Activated CD8-positive, alpha-beta memory T cell treated with anti-CD3 and anti-CD28 coated beads, Interleukin-2, amount 10 ng/mL, durations not matched to agents 7 days and 5 days (primary cell): ENCODE measurements around the gene DDAH1. TPM values are rescaled to one million over a fixed set of nuclear protein-coding genes. Genes with fewer than 3 reads are reported as not detected.

ENCODE experiments used
- ATAC-seq: fragments of 150-1000 bp; cut with Tn5 transposase; one replicate; pipeline ENCODE4 v1.10.0; 2021; ENCODE audit warnings: moderate library complexity
- CTCF ChIA-PET: fragments of 350-600 bp; sonication (Branson Sonifier 250); formaldehyde crosslinking; loops from one replicate; lab custom pipeline; 2021; ENCODE audit warnings: antibody characterized with exemption; lab: Charles Lee
- DNase-seq: peaks from one replicate; pipeline ENCODE4 v3.0.0-alpha.2; 2020
- H3K27ac Mint-ChIP-seq: one replicate; pipeline ENCODE4 v1.8.0; 2021; ENCODE audit warnings: mild to moderate bottlenecking, mixed read lengths
- H3K27me3 Mint-ChIP-seq: one replicate; pipeline ENCODE4 v1.8.0; 2021; ENCODE audit warnings: mixed read lengths
- H3K36me3 Mint-ChIP-seq: one replicate; pipeline ENCODE4 v1.8.0; 2021; ENCODE audit warnings: mild to moderate bottlenecking, mixed read lengths
- H3K4me1 Mint-ChIP-seq: one replicate; pipeline ENCODE4 v1.8.0; 2021; ENCODE audit warnings: mixed read lengths
- H3K4me3 Mint-ChIP-seq: one replicate; pipeline ENCODE4 v1.8.0; 2021; ENCODE audit warnings: mild to moderate bottlenecking, moderate library complexity, mixed read lengths
- H3K9me3 Mint-ChIP-seq: one replicate; pipeline ENCODE4 v1.8.0; 2022; ENCODE audit warnings: low read depth, mixed read lengths
- total RNA-seq, 2 experiments: library from RNA; stranded (reverse); gene quantifications; one replicate each; pipeline ENCODE4 v1.2.3, GENCODE V29; 2021

DDAH1 gene
- total RNA-seq, 2 experiments from 2014 or later: not detected

GRCh38 chr1:85363521-85363920, 101.4 kb downstream of the DDAH1 start:
- H3K27me3 Mint-ChIP-seq: peaks cover 22% of the 10 kb centered on the region
- CTCF ChIA-PET: no interaction called here
- H3K9me3 Mint-ChIP-seq: no peaks in the 10 kb centered on the region
- H3K36me3 Mint-ChIP-seq: no peaks in the 10 kb centered on the region
- ATAC-seq (no peak), DNase-seq (no peak)
- H3K27ac Mint-ChIP-seq: no peak overlapping the region
- no peak overlapping the region for H3K4me3 Mint-ChIP-seq
- no peaks in the 10 kb centered on the region for H3K4me1 Mint-ChIP-seq

- H3K36me3 Mint-ChIP-seq: no peaks in the 10 kb centered on the region
- ATAC-seq: no peak
Observed at GRCh38 chr1:85363092-85363491, 101.9 kb downstream of the DDAH1 start.

GRCh38 chr1:85361606-85362296, 103.2 kb downstream of the DDAH1 start:
- ATAC-seq: no peak
- Mint-ChIP-seq H3K9me3 (no peaks in the 10 kb centered on the region), H3K27ac (no peak overlapping the region), H3K36me3 (no peaks in the 10 kb centered on the region), H3K4me1 (no peaks in the 10 kb centered on the region), H3K4me3 (no peak overlapping the region), H3K27me3 (peaks cover 19% of the 10 kb centered on the region)
- no peak for DNase-seq
- CTCF ChIA-PET: no interaction called here

More at GRCh38 chr1:85363092-85363491, 101.9 kb downstream of the DDAH1 start:
- no peak for DNase-seq
- Mint-ChIP-seq H3K9me3 (no peaks in the 10 kb centered on the region), H3K27me3 (peaks cover 20% of the 10 kb centered on the region), H3K4me1 (no peaks in the 10 kb centered on the region), H3K27ac (no peak overlapping the region), H3K4me3 (no peak overlapping the region)
- CTCF ChIA-PET: no interaction called here

- ATAC-seq: no peak
- no peak overlapping the region for H3K4me3 Mint-ChIP-seq
- CTCF ChIA-PET: no interaction called here
- DNase-seq: no peak
- peaks cover 12% of the 10 kb centered on the region for H3K27me3 Mint-ChIP-seq
- no peaks in the 10 kb centered on the region for H3K36me3 Mint-ChIP-seq
- H3K9me3 Mint-ChIP-seq: no peaks in the 10 kb centered on the region
- H3K4me1 Mint-ChIP-seq: no peaks in the 10 kb centered on the region
- H3K27ac Mint-ChIP-seq: no peak overlapping the region
Observed at GRCh38 chr1:85360730-85361493, 104.0 kb downstream of the DDAH1 start.

GRCh38 chr1:85359874-85360721, 104.9 kb downstream of the DDAH1 start:
- Mint-ChIP-seq H3K27ac (no peak overlapping the region), H3K27me3 (peaks cover 14% of the 10 kb centered on the region), H3K4me3 (no peak overlapping the region), H3K36me3 (no peaks in the 10 kb centered on the region), H3K9me3 (no peaks in the 10 kb centered on the region), H3K4me1 (no peaks in the 10 kb centered on the region)
- DNase-seq: no peak
- CTCF ChIA-PET: no interaction called here
- no peak for ATAC-seq

- no peaks in the 10 kb centered on the region for H3K4me1 Mint-ChIP-seq
- peaks cover 20% of the 10 kb centered on the region for H3K27me3 Mint-ChIP-seq
- H3K4me3 Mint-ChIP-seq: no peak overlapping the region
- ATAC-seq: no peak
- no peaks in the 10 kb centered on the region for H3K9me3 Mint-ChIP-seq
- no peak overlapping the region for H3K27ac Mint-ChIP-seq
- no peaks in the 10 kb centered on the region for H3K36me3 Mint-ChIP-seq
- DNase-seq: no peak
- CTCF ChIA-PET: no interaction called here
Observed at GRCh38 chr1:85358702-85359438, 106.1 kb downstream of the DDAH1 start.

GRCh38 chr1:85357817-85358216, 107.1 kb downstream of the DDAH1 start:
- H3K9me3 Mint-ChIP-seq: no peaks in the 10 kb centered on the region
- no peaks in the 10 kb centered on the region for H3K4me1 Mint-ChIP-seq
- ATAC-seq (no peak), DNase-seq (no peak)
- H3K4me3 Mint-ChIP-seq: no peak overlapping the region
- peaks cover 22% of the 10 kb centered on the region for H3K27me3 Mint-ChIP-seq
- CTCF ChIA-PET: no interaction called here
- H3K27ac Mint-ChIP-seq: no peak overlapping the region
- H3K36me3 Mint-ChIP-seq: no peaks in the 10 kb centered on the region

GRCh38 chr1:85356130-85356529, 108.8 kb downstream of the DDAH1 start:
- DNase-seq (no peak), ATAC-seq (no peak)
- H3K36me3 Mint-ChIP-seq: no peaks in the 10 kb centered on the region
- H3K27ac Mint-ChIP-seq: no peak overlapping the region
- peaks cover 20% of the 10 kb centered on the region for H3K27me3 Mint-ChIP-seq
- H3K4me3 Mint-ChIP-seq: no peak overlapping the region
- CTCF ChIA-PET: interaction anchor here (1.4 kb wide), 1 partner anchor 22 kb away, joined by 4 read pairs; no protein-coding TSS in a partner anchor
- no peaks in the 10 kb centered on the region for H3K4me1 Mint-ChIP-seq
- no peaks in the 10 kb centered on the region for H3K9me3 Mint-ChIP-seq

- ATAC-seq (no peak), DNase-seq (no peak)
- H3K4me1 Mint-ChIP-seq: no peaks in the 10 kb centered on the region
Observed at GRCh38 chr1:85352055-85352454, 112.9 kb downstream of the DDAH1 start.

GRCh38 chr1:85351202-85351828, 113.6 kb downstream of the DDAH1 start:
- CTCF ChIA-PET: no interaction called here
- Mint-ChIP-seq H3K4me3 (no peak overlapping the region), H3K9me3 (no peaks in the 10 kb centered on the region), H3K27ac (no peak overlapping the region), H3K4me1 (no peaks in the 10 kb centered on the region), H3K36me3 (no peaks in the 10 kb centered on the region), H3K27me3 (peaks cover 16% of the 10 kb centered on the region)
- no peak for ATAC-seq
- no peak for DNase-seq

More at GRCh38 chr1:85352055-85352454, 112.9 kb downstream of the DDAH1 start:
- Mint-ChIP-seq H3K9me3 (no peaks in the 10 kb centered on the region), H3K4me3 (no peak overlapping the region), H3K27ac (no peak overlapping the region), H3K36me3 (no peaks in the 10 kb centered on the region), H3K27me3 (peaks cover 16% of the 10 kb centered on the region)
- CTCF ChIA-PET: no interaction called here

GRCh38 chr1:85349224-85349623, 115.7 kb downstream of the DDAH1 start:
- CTCF ChIA-PET: no interaction called here
- no peak overlapping the region for H3K4me3 Mint-ChIP-seq
- H3K27me3 Mint-ChIP-seq: peaks cover 8% of the 10 kb centered on the region
- H3K4me1 Mint-ChIP-seq: no peaks in the 10 kb centered on the region
- H3K27ac Mint-ChIP-seq: no peak overlapping the region
- DNase-seq (no peak), ATAC-seq (no peak)
- H3K36me3 Mint-ChIP-seq: no peaks in the 10 kb centered on the region
- H3K9me3 Mint-ChIP-seq: no peaks in the 10 kb centered on the region

- CTCF ChIA-PET: no interaction called here
- Mint-ChIP-seq H3K4me3 (no peak overlapping the region), H3K9me3 (no peaks in the 10 kb centered on the region), H3K27me3 (peaks cover 10% of the 10 kb centered on the region), H3K36me3 (no peaks in the 10 kb centered on the region), H3K27ac (no peak overlapping the region), H3K4me1 (no peaks in the 10 kb centered on the region)
- ATAC-seq (no peak), DNase-seq (no peak)
Observed at GRCh38 chr1:85347908-85348307, 117.1 kb downstream of the DDAH1 start.
